K562 (cell line): Measurements from ENCODE around the gene UCHL5. TPM values are rescaled to one million over a fixed set of nuclear protein-coding genes. Genes with fewer than 3 reads are reported as not detected.

ENCODE experiments used
- ATAC-seq: fragments of 200-7000 bp; cut with Tn5 transposase; 3 replicates; pipeline ENCODE4 v1.9.1; 2020; ENCODE audit warnings: moderate library complexity
- BruUV-seq: library from RNA; stranded (reverse); fragments of 400-500 nt; replicated peaks from 2 replicates; lab custom pipeline; 2021; lab: Mats Ljungman, UMichigan
- CTCF ChIA-PET: fragments of 300-600 bp; formaldehyde crosslinking; extraction: SDS; loops from one replicate; lab custom pipeline; 2021; ENCODE audit warnings: low intra/inter-chr PET ratio; lab: Yijun Ruan, JAX
- POLR2A ChIA-PET: fragments of 300-600, 350-650 bp; sonication (Branson Sonifier 250); formaldehyde crosslinking; extraction: SDS; loops from one replicate; lab custom pipeline; 2021; ENCODE audit warnings: antibody characterized with exemption, inconsistent platforms; lab: Yijun Ruan, JAX
- DNase-seq, 4 experiments: peaks; one replicate each; pipeline versions ENCODE4 v3.0.0 to v3.0.0-alpha.2; 2011 to 2018; ENCODE audit warnings: low spot score in 3 of 4, mixed read lengths in 3 of 4; ENCODE audit errors: extremely low read depth in 1 of 4
- FAIRE-seq: peaks from 2 replicates; lab custom pipeline; 2011; peaks lifted over from hg19 to GRCh38; lab: Jason Lieb, UNC
- H2AFZ ChIP-seq: 2 replicates; pipeline ENCODE4 v1.6.0; 2011; ENCODE audit warnings: low read depth, low read length, control low read depth, inconsistent platforms
- H3K27ac ChIP-seq: fragments of 200-600 bp; 3 replicates; pipeline ENCODE4 v1.8.0; 2011; ENCODE audit warnings: low read depth, mild to moderate bottlenecking, control low read depth, inconsistent platforms, low read length, moderate library complexity, mixed read lengths; ENCODE audit errors: extremely low read depth
- H3K27me3 ChIP-seq, 2 experiments: fragments of 300-600 bp in 1 of 2; 2 replicates in 1 of 2; 3 replicates in 1 of 2; pipeline versions ENCODE4 v1.6.0 to v1.8.0; 2011; ENCODE audit warnings: inconsistent platforms in 2 of 2, low read length in 2 of 2, mild to moderate bottlenecking in 1 of 2, mixed read lengths in 1 of 2, moderate library complexity in 1 of 2; ENCODE audit not compliant: control insufficient read depth in 2 of 2, insufficient read depth in 2 of 2
- H3K36me3 ChIP-seq: fragments of 300-600 bp; 3 replicates; pipeline ENCODE4 v1.8.0; 2011; ENCODE audit warnings: mild to moderate bottlenecking, low read length, inconsistent platforms; ENCODE audit not compliant: control insufficient read depth, insufficient read depth
- H3K4me1 ChIP-seq, 2 experiments: fragments of 200-600 bp in 1 of 2; replicated peaks in 1 of 2; 2 replicates in 1 of 2; 3 replicates in 1 of 2; pipeline versions ENCODE4 v1.5.1 to v1.8.0; 2011; ENCODE audit warnings: inconsistent platforms in 2 of 2, low read length in 2 of 2, mild to moderate bottlenecking in 1 of 2, mixed read lengths in 1 of 2, moderate library complexity in 1 of 2; ENCODE audit not compliant: control insufficient read depth in 2 of 2, insufficient read depth in 2 of 2
- H3K4me2 ChIP-seq: 2 replicates; pipeline ENCODE4 v1.6.1; 2011; ENCODE audit warnings: low read length, control low read depth, inconsistent platforms, mixed read lengths; ENCODE audit not compliant: insufficient read depth
- H3K4me3 ChIP-seq: fragments of 200-600 bp; sonication (generic), shearing (Covaris generic); 2 replicates; pipeline ENCODE4 v1.5.1; 2016; ENCODE audit warnings: control low read depth, inconsistent platforms
- H3K79me2 ChIP-seq: fragments of 200-600 bp; 3 replicates; pipeline ENCODE4 v1.8.0; 2011; ENCODE audit warnings: low read length, inconsistent platforms; ENCODE audit not compliant: control insufficient read depth, insufficient read depth
- H3K9ac ChIP-seq, 2 experiments: 2 replicates each; pipeline versions ENCODE4 v1.6.0 to v1.6.1; 2011; ENCODE audit warnings: low read depth in 2 of 2, low read length in 2 of 2, control low read depth in 1 of 2, inconsistent platforms in 1 of 2, mild to moderate bottlenecking in 1 of 2, mixed read lengths in 1 of 2; ENCODE audit not compliant: insufficient read depth in 1 of 2
- H3K9me1 ChIP-seq: one replicate; pipeline ENCODE4 v1.6.0; 2011; ENCODE audit warnings: inconsistent platforms, mild to moderate bottlenecking, low read length, moderate library complexity; ENCODE audit not compliant: control insufficient read depth, insufficient read depth
- H3K9me3 ChIP-seq: replicated peaks from 2 replicates; pipeline ENCODE4 v1.5.1; 2011; ENCODE audit warnings: low read depth, low read length, inconsistent platforms; ENCODE audit not compliant: control insufficient read depth, insufficient read depth
- H4K20me1 ChIP-seq: replicated peaks from 2 replicates; pipeline ENCODE4 v1.6.1; 2011; ENCODE audit warnings: low read length, inconsistent platforms, mixed read lengths; ENCODE audit not compliant: control insufficient read depth, insufficient read depth
- CEBPB ChIP-seq: fragments of 450-650 bp; IDR thresholded peaks from 2 replicates; pipeline ENCODE4 v1.6.1; 2016; ENCODE audit warnings: missing genetic modification characterization, missing compliant biosample characterization
- E2F4 ChIP-seq: sonication (generic); formaldehyde crosslinking; IDR thresholded peaks from 2 replicates; pipeline ENCODE4 v1.8.0; 2022; ENCODE audit warnings: mild to moderate bottlenecking, low read depth, missing genetic modification reagents
- FIP1L1 ChIP-seq: fragments of 200-400 bp; formaldehyde crosslinking; IDR thresholded peaks from 2 replicates; pipeline ENCODE4 v1.6.1; 2018; ENCODE audit warnings: mild to moderate bottlenecking, low read depth, low read length; ENCODE audit not compliant: poor library complexity, severe bottlenecking
- HNRNPL ChIP-seq: fragments of 200-400 bp; formaldehyde crosslinking; IDR thresholded peaks from 2 replicates; pipeline ENCODE4 v1.6.1; 2017; ENCODE audit warnings: low read depth, mild to moderate bottlenecking, low read length
- MAFG ChIP-seq: fragments of 450-650 bp; conservative IDR thresholded peaks from 2 replicates; pipeline ENCODE4 v1.6.1; 2016; ENCODE audit warnings: missing genetic modification characterization, missing compliant biosample characterization
- NR3C1 ChIP-seq: sonication (generic); formaldehyde crosslinking; IDR thresholded peaks from 2 replicates; pipeline ENCODE4 v1.8.1; 2022; ENCODE audit warnings: missing genetic modification reagents
- PRDM10 ChIP-seq: fragments of 450-650 bp; IDR thresholded peaks from 2 replicates; pipeline ENCODE4 v1.6.1; 2018; ENCODE audit not compliant: partially characterized antibody
- ZFP1 ChIP-seq: fragments of 450-650 bp; formaldehyde crosslinking; IDR thresholded peaks from 2 replicates; pipeline ENCODE4 v1.4.0; 2020; ENCODE audit warnings: mild to moderate bottlenecking, mixed read lengths
- ZNF24 ChIP-seq: fragments of 450-650 bp; IDR thresholded peaks from 2 replicates; pipeline ENCODE4 v1.6.1; 2016
- ZNF282 ChIP-seq: sonication (generic); formaldehyde crosslinking; IDR thresholded peaks from 2 replicates; pipeline ENCODE4 v1.8.1; 2023; ENCODE audit warnings: missing genetic modification reagents
- whole genome bisulfite sequencing: fragments of 100-300 bp; shearing (Covaris generic); methylation state at CpG from one replicate; pipeline ENCODE4 v1.1.6; 2016; ENCODE audit warnings: low coverage, mixed read lengths; ENCODE audit not compliant: insufficient coverage; ENCODE audit errors: missing lambda C conversion rate; 5-methylcytosine and 5-hydroxymethylcytosine counted together
- in situ Hi-C: fragments of 300-500 bp; cut with MboI; formaldehyde crosslinking; loops from 4 replicates; pipeline ENCODE4 v1.15.0; 2018; ENCODE audit warnings: inconsistent platforms, mixed read lengths
- intact Hi-C: fragments of 100-400 bp; cut with micrococcal nuclease; formaldehyde crosslinking; loops from 2 replicates; pipeline ENCODE4 v1.14.2; 2022
- polyA plus RNA-seq, 8 experiments: library from polyadenylated mRNA; depleted of rRNA in 4 of 8; stranded (reverse) in 5 of 8; unstranded in 3 of 8; fragments of >200 nt; fragmentation: Nextera tagmentation in 2 of 8; fragmentation: Illumina TruSeq in 1 of 8; extraction: Ambion mirVana in 2 of 8; extraction: Trizol in 1 of 8; gene quantifications; 2 replicates each; pipeline versions ENCODE4 v1.2.1 to v1.2.3, GENCODE V29; 2011 to 2014; ENCODE audit warnings: inconsistent platforms in 1 of 8, missing spikeins in 1 of 8
- total RNA-seq, 7 experiments: library from RNA; depleted of rRNA in 6 of 7; stranded (reverse); fragments of >200 nt in 6 of 7; fragmentation: Illumina TruSeq in 2 of 7; extraction: Trizol in 2 of 7; gene quantifications; 2 replicates each; pipeline versions ENCODE4 v1.2.1 to v1.2.3, GENCODE V29; 2011 to 2021; ENCODE audit warnings: low replicate concordance in 1 of 7
- TF ChIP-seq, protein P1 (sequence below): sonication (generic); formaldehyde crosslinking; IDR thresholded peaks from 2 replicates; pipeline ENCODE4 v1.5.0; 2020; ENCODE audit warnings: missing genetic modification reagents

The UCHL5 gene
- total and polyA plus RNA-seq, 9 of the 15 experiments (the other 6 are each of a cell fraction or from before 2014, with no cell fraction given): 61.0 to 206 (median 122) TPM

- Histone ChIP-seq H3K9me3 (no peaks in the 10 kb centered on the region), H3K9me1 (no peaks in the 10 kb centered on the region), H3K4me3 (no peak overlapping the region), H2AFZ (no peak overlapping the region), H3K79me2 (no peaks in the 10 kb centered on the region), H3K27ac (no peak overlapping the region), H3K9ac (no peak overlapping the region), H4K20me1 (no peaks in the 10 kb centered on the region), H3K36me3 (peaks cover 86% of the 10 kb centered on the region), H3K4me2 (no peak overlapping the region), H3K4me1 (no peaks in the 10 kb centered on the region), H3K27me3 (no peaks in the 10 kb centered on the region)
- POLR2A ChIA-PET: interaction anchor here (0.9 to 3.9 kb wide), 5 partner anchors 10 to 35 kb away, joined by 3 to 29 read pairs (median 3); partner anchors contain the start of genes RO60 and UCHL5
- no peak for TF ChIP-seq ZNF24
- TF ChIP-seq CEBPB (tag): peak; percentile 68
- FAIRE-seq (peak; percentile 23), DNase-seq (no peak), ATAC-seq (peak; percentile 7; the same call in 2 of the 3 replicates)
- WGBS: 89% methylated on average over 11 of the region's 11 CpGs
- intact Hi-C loops (no loop called here), in situ Hi-C loops (no loop called here)
- CTCF ChIA-PET: no interaction called here
- BruUV-seq: no TSS peak
Observed at GRCh38 chr1:193094112-193094511, 35.0 kb upstream of the UCHL5 start.

DNA sequence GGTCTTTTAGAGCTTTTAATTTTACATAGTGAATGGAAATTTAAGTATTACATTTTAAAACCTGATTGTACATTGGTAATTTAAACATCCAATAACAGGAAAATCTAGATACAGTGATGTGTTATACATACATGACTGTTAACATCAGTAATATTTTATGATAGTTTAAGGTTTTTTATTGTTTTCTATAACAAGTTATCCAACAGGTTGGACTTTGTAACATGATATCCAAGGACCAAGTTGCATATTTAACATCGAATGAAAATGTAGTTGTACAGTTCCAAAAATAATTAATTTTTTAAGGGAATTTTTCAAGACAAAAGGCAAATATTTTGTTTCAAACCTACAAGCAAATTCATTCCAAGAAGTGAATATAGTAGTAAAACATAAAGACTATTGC, 31.7 kb upstream of the UCHL5 start:
- CTCF ChIA-PET: no interaction called here
- H3K36me3 ChIP-seq: peaks cover 75% of the 10 kb centered on the region
- H3K27ac ChIP-seq: no peak overlapping the region
- no peak overlapping the region for H3K4me3 ChIP-seq
- DNase-seq (no peak), ATAC-seq (no peak), FAIRE-seq (no peak)
- no peaks in the 10 kb centered on the region for H3K4me1 ChIP-seq
- no TSS peak for BruUV-seq
- no peak overlapping the region for H2AFZ ChIP-seq
- POLR2A ChIA-PET: interaction anchor here (1.0 kb wide), 1 partner anchor 13 kb away, joined by 3 read pairs; no protein-coding TSS in a partner anchor
- no peaks in the 10 kb centered on the region for H3K27me3 ChIP-seq
- no peak overlapping the region for H3K9ac ChIP-seq
- in situ Hi-C loops (no loop called here), intact Hi-C loops (no loop called here)
- WGBS: 75% methylated on average over 1 of the region's 1 CpG
- no peaks in the 10 kb centered on the region for H4K20me1 ChIP-seq
- no peaks in the 10 kb centered on the region for H3K9me1 ChIP-seq
- no peaks in the 10 kb centered on the region for H3K9me3 ChIP-seq
- H3K79me2 ChIP-seq: no peaks in the 10 kb centered on the region
- no peak overlapping the region for H3K4me2 ChIP-seq
- TF ChIP-seq, protein P1, sequence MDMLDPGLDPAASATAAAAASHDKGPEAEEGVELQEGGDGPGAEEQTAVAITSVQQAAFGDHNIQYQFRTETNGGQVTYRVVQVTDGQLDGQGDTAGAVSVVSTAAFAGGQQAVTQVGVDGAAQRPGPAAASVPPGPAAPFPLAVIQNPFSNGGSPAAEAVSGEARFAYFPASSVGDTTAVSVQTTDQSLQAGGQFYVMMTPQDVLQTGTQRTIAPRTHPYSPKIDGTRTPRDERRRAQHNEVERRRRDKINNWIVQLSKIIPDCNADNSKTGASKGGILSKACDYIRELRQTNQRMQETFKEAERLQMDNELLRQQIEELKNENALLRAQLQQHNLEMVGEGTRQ (CRISPR knock-in tag): no peak
- TF ChIP-seq NR3C1: no peak
- TF ChIP-seq FIP1L1: no peak
- no peak for TF ChIP-seq MAFG (tag)
- TF ChIP-seq ZFP1 (CRISPR knock-in tag): no peak
- TF ChIP-seq PRDM10: no peak
- no peak for TF ChIP-seq E2F4
- no peak for TF ChIP-seq ZNF282
- no peak for TF ChIP-seq HNRNPL
